ENCODE results near the gene PTRHD1.
"Not testable (repeated sequence)": the region's sequence is repeated elsewhere in the genome, so short reads cannot be mapped to it uniquely, and the experiment has no call there.

The PTRHD1 gene

GRCh38 chr2:24805811-24806660 is 12.8 kb upstream of the PTRHD1 start:
- not testable (repeated sequence) for DNase-seq

GRCh38 chr2:24800487-24800886 is 7.3 kb upstream of the PTRHD1 start:
- DNase-seq, result not testable (repeated sequence)

GRCh38 chr2:24797644-24798043 is 4.5 kb upstream of the PTRHD1 start:
- no peak for DNase-seq

- DNase-seq, result peak in 1 of 2 experiments; percentile 5
These were observed 707 bp upstream of the PTRHD1 start for GRCh38 chr2:24793761-24794435.

GRCh38 chr2:24792542-24792873 is 683 bp downstream of the PTRHD1 start:
- DNase-seq, result no peak

GRCh38 chr2:24791452-24791851 is 1.7 kb downstream of the PTRHD1 start:
- no peak for DNase-seq

- DNase-seq, result no peak
These were observed 4.4 kb downstream of the PTRHD1 start for GRCh38 chr2:24788816-24789215.

- no peak for DNase-seq
These were observed 5.7 kb downstream of the PTRHD1 start for GRCh38 chr2:24787532-24787931.

- peak; percentile 22 to 33 for DNase-seq
These were observed 7.4 kb downstream of the PTRHD1 start for GRCh38 chr2:24785671-24786321.

GRCh38 chr2:24783641-24784040 is 9.6 kb downstream of the PTRHD1 start:
- DNase-seq, result no peak

- no peak for DNase-seq
These were observed 14.1 kb downstream of the PTRHD1 start for GRCh38 chr2:24779116-24779515.

- DNase-seq, result no peak
These were observed 18.8 kb downstream of the PTRHD1 start for GRCh38 chr2:24774373-24774772.

- DNase-seq, result no peak
These were observed 21.2 kb downstream of the PTRHD1 start for GRCh38 chr2:24771764-24772586.

GRCh38 chr2:24771061-24771460 is 22.1 kb downstream of the PTRHD1 start:
- DNase-seq, result no peak

- no peak for DNase-seq
These were observed 24.6 kb downstream of the PTRHD1 start for GRCh38 chr2:24768601-24769000.

- DNase-seq, result no peak
These were observed 25.2 kb downstream of the PTRHD1 start for GRCh38 chr2:24768013-24768412.

- DNase-seq, result no peak
These were observed 26.6 kb downstream of the PTRHD1 start for GRCh38 chr2:24766609-24767008.

- no peak for DNase-seq
These were observed 29.3 kb downstream of the PTRHD1 start for GRCh38 chr2:24763843-24764242.

GRCh38 chr2:24762518-24762917 is 30.7 kb downstream of the PTRHD1 start:
- DNase-seq, result no peak

GRCh38 chr2:24761866-24762265 is 31.3 kb downstream of the PTRHD1 start:
- no peak for DNase-seq

GRCh38 chr2:24756789-24757188 is 36.4 kb downstream of the PTRHD1 start:
- DNase-seq, result no peak

GRCh38 chr2:24754985-24755705 is 38.0 kb downstream of the PTRHD1 start:
- no peak for DNase-seq
